Measurements from ENCODE around the gene SLC5A1.

Gene SLC5A1

GRCh38 chr22:32043391-32043790, 330 bp downstream of the SLC5A1 start:
- DNase-seq (ENCODE audit: low read depth, low spot score): no peak
- POLR2A ChIA-PET: no interaction called here
- no peak overlapping the region for H3K4me3 ChIP-seq (ENCODE audit: low read depth, low read length)
- no peak for TF ChIP-seq CTCF (IDR thresholded peaks at IDR 0.05; ENCODE audit: insufficient read depth, low read length, missing control alignments)
- CTCF ChIA-PET: no interaction called here

GRCh38 chr22:32044477-32044876, 1.4 kb downstream of the SLC5A1 start:
- TF ChIP-seq CTCF (IDR thresholded peaks at IDR 0.05; ENCODE audit: insufficient read depth, low read length, missing control alignments): no peak
- no peak overlapping the region for H3K4me3 ChIP-seq (ENCODE audit: low read depth, low read length)
- POLR2A ChIA-PET: no interaction called here
- CTCF ChIA-PET: interaction anchor here (0.5 kb wide), 1 partner anchor 66 kb away, joined by 3 read pairs; no protein-coding TSS in a partner anchor
- DNase-seq (ENCODE audit: low read depth, low spot score): no peak

- POLR2A ChIA-PET: no interaction called here
- DNase-seq (ENCODE audit: low read depth, low spot score): no peak
- no peak for TF ChIP-seq CTCF (IDR thresholded peaks at IDR 0.05; ENCODE audit: insufficient read depth, low read length, missing control alignments)
- H3K4me3 ChIP-seq (ENCODE audit: low read depth, low read length): no peak overlapping the region
- CTCF ChIA-PET: interaction anchor here (0.5 kb wide), 1 partner anchor 67 kb away, joined by 3 read pairs; no protein-coding TSS in a partner anchor
Measured at GRCh38 chr22:32044913-32045312, 1.9 kb downstream of the SLC5A1 start.

GRCh38 chr22:32048069-32048468, 5.0 kb downstream of the SLC5A1 start:
- no peak for TF ChIP-seq CTCF (IDR thresholded peaks at IDR 0.05; ENCODE audit: insufficient read depth, low read length, missing control alignments)
- ChIA-PET CTCF (no interaction called here), POLR2A (no interaction called here)
- DNase-seq (ENCODE audit: low read depth, low spot score): no peak
- no peak overlapping the region for H3K4me3 ChIP-seq (ENCODE audit: low read depth, low read length)

- TF ChIP-seq CTCF (IDR thresholded peaks at IDR 0.05; ENCODE audit: insufficient read depth, low read length, missing control alignments): no peak
- peak; percentile 63 for DNase-seq (ENCODE audit: low read depth, low spot score)
- CTCF ChIA-PET: interaction anchor here (0.9 to 1.1 kb wide), 4 partner anchors 8 to 215 kb away, joined by 3 read pairs; no protein-coding TSS in a partner anchor
- POLR2A ChIA-PET: interaction anchor here (0.8 kb wide), 1 partner anchor 56 kb away, joined by 3 read pairs; no protein-coding TSS in a partner anchor
- no peak overlapping the region for H3K4me3 ChIP-seq (ENCODE audit: low read depth, low read length)
Measured at GRCh38 chr22:32050678-32051515, 7.8 kb downstream of the SLC5A1 start.

- no peak for DNase-seq (ENCODE audit: low read depth, low spot score)
- CTCF ChIA-PET: no interaction called here
- POLR2A ChIA-PET: no interaction called here
- no peak for TF ChIP-seq CTCF (IDR thresholded peaks at IDR 0.05; ENCODE audit: insufficient read depth, low read length, missing control alignments)
- H3K4me3 ChIP-seq (ENCODE audit: low read depth, low read length): no peak overlapping the region
Measured at GRCh38 chr22:32052244-32052643, 9.2 kb downstream of the SLC5A1 start.
